ES-I3 (cell line): Measurements from ENCODE around the gene CLTCL1.
"Not testable (repeated sequence)": the region's sequence is repeated elsewhere in the genome, so short reads cannot be mapped to it uniquely, and the experiment has no call there.

Experiments
- H3K36me3 ChIP-seq: 2 replicates; pipeline ENCODE4 v1.6.1; 2013; ENCODE audit warnings: mild to moderate bottlenecking, low read length, control low read depth, moderate library complexity; ENCODE audit not compliant: insufficient read depth
- H3K4me1 ChIP-seq: 2 replicates; pipeline ENCODE4 v1.6.1; 2013; ENCODE audit warnings: mild to moderate bottlenecking, control low read depth, low read length; ENCODE audit not compliant: insufficient read depth
- H3K9ac ChIP-seq: 2 replicates; pipeline ENCODE4 v1.6.1; 2013; ENCODE audit warnings: low read depth, mild to moderate bottlenecking, low read length, moderate library complexity
- H3K9me3 ChIP-seq: 2 replicates; pipeline ENCODE4 v1.6.1; 2013; ENCODE audit warnings: mild to moderate bottlenecking, low read length, moderate library complexity; ENCODE audit not compliant: control insufficient read depth, insufficient read depth

CLTCL1 gene

DNA sequence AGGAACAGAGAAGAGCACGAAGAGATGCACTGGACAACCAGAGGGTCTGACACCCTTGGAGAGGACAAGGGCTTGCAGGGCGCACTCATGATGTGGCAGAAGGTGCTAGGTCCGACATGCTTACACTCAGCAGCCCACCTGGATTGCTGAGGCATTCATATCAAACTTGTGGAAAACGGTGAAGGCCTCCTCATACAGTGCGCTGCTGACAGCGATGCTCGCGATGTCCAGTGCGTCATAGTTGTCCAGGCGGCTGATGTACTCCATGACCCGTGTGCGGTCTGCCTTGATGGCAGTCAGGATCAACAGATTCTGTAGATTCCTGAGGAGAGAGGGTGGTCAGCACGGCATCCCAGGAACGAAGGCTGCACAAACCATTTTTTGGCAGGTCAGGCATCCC, 81.3 kb downstream of the CLTCL1 start:
- Histone ChIP-seq H3K9me3 (no peaks in the 10 kb centered on the region), H3K9ac (no peak overlapping the region), H3K4me1 (peaks cover 13% of the 10 kb centered on the region), H3K36me3 (no peaks in the 10 kb centered on the region)

DNA sequence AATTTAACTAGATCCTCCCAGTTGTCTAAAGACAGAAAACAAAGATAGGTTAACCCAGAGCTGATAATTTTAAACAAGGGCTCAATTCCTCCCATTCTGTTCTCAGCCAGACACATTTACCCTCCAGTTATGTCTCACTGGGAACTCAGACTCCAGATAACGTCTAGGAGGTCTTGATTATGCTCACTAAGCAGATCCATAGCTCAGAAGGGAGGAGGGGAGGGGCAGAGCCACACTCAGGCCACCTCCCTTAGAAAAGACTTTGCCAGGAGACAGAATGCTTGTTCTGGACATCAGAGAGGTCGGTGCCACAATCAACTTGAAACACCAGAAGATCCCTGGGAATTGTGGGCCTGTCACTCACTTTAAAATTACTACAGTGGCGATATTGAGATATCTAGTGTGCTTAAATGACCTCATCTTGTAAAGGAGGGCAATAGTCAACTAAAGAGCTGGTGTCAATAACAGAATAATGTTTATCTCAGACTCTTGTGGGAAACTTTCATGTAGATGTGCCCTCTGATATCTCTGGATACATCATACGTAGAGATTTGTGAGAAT, 83.2 kb downstream of the CLTCL1 start:
- Histone ChIP-seq H3K9me3 (no peaks in the 10 kb centered on the region), H3K4me1 (peaks cover 1% of the 10 kb centered on the region), H3K36me3 (no peaks in the 10 kb centered on the region), H3K9ac (no peak overlapping the region)

- Histone ChIP-seq H3K4me1 (no peaks in the 10 kb centered on the region), H3K9ac (no peak overlapping the region), H3K9me3 (no peaks in the 10 kb centered on the region), H3K36me3 (no peaks in the 10 kb centered on the region)
These were observed 83.6 kb downstream of the CLTCL1 start for GRCh38 chr22:19207884-19208283.

- Histone ChIP-seq H3K9ac (no peak overlapping the region), H3K4me1 (no peaks in the 10 kb centered on the region), H3K36me3 (no peaks in the 10 kb centered on the region)
These were observed 84.1 kb downstream of the CLTCL1 start for GRCh38 chr22:19207401-19207808.

GRCh38 chr22:19206287-19206686, 85.2 kb downstream of the CLTCL1 start:
- Histone ChIP-seq H3K9ac (no peak overlapping the region), H3K36me3 (no peaks in the 10 kb centered on the region), H3K4me1 (no peaks in the 10 kb centered on the region), H3K9me3 (no peaks in the 10 kb centered on the region)

More at GRCh38 chr22:19207401-19207808, 84.1 kb downstream of the CLTCL1 start:
- no peaks in the 10 kb centered on the region for H3K9me3 ChIP-seq

DNA sequence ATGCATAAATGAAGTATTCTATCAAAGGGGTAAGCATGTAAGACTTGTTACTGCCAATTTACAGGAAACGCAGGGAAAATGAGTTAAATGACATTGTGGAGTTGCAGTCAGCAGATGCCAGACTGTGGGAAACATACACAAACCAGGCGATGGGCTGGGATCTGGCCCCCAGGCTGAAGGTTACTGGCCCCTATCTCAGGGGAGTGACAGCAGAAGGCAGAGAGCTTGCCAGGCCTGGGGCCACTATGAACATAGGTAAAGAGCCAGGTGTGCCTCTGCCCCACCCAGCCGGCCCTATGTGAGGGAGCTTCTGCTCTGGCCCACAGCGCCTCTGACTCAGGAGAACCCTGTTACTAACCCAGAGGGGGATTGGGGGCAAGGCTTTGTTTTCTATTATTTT, 86.9 kb downstream of the CLTCL1 start:
- Histone ChIP-seq H3K9ac (no peak overlapping the region), H3K36me3 (no peaks in the 10 kb centered on the region), H3K9me3 (no peaks in the 10 kb centered on the region), H3K4me1 (no peaks in the 10 kb centered on the region)

DNA sequence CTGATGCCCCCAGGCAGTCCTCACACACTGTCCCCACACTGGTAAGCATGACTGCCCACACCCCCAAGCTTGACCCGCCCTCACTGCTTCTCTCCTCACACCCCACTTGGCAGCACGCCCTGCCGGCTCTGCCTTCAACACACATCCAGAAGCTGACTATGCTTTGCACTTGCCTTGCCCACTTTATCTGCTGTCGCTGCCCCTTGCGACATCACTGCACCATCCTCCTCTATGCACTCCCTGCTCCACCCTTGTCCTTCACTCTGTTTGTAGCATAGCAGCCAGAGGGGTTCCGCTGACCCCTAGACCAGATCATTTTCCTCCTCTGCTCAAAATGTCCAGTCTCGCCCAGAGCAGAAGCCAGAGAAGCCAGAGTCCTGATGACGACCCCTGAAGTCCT, 87.7 kb downstream of the CLTCL1 start:
- no peak overlapping the region for H3K9ac ChIP-seq
- no peaks in the 10 kb centered on the region for H3K4me1 ChIP-seq
- no peaks in the 10 kb centered on the region for H3K36me3 ChIP-seq
- H3K9me3 ChIP-seq: no peaks in the 10 kb centered on the region

DNA sequence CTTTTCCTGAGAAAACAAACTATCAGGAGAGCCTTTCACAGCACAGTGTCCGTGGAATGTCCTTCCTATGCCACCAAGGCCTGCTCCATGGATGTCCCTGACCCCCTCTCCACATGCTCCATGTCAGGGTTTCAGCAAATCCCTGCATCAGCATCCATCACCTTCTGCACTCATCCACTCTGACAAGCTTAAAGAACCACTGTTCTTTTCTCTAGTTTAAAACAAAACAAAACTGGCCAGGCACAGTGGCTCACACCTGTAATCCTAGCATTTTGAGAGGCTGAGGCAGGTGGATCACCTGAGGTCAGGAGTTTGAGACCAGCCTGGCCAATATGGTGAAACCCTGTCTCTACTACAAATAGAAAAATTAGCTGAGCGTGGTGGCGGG, 88.7 kb downstream of the CLTCL1 start:
- H3K4me1 ChIP-seq, H3K36me3 ChIP-seq, H3K9ac ChIP-seq, H3K9me3 ChIP-seq: not testable (repeated sequence)

DNA sequence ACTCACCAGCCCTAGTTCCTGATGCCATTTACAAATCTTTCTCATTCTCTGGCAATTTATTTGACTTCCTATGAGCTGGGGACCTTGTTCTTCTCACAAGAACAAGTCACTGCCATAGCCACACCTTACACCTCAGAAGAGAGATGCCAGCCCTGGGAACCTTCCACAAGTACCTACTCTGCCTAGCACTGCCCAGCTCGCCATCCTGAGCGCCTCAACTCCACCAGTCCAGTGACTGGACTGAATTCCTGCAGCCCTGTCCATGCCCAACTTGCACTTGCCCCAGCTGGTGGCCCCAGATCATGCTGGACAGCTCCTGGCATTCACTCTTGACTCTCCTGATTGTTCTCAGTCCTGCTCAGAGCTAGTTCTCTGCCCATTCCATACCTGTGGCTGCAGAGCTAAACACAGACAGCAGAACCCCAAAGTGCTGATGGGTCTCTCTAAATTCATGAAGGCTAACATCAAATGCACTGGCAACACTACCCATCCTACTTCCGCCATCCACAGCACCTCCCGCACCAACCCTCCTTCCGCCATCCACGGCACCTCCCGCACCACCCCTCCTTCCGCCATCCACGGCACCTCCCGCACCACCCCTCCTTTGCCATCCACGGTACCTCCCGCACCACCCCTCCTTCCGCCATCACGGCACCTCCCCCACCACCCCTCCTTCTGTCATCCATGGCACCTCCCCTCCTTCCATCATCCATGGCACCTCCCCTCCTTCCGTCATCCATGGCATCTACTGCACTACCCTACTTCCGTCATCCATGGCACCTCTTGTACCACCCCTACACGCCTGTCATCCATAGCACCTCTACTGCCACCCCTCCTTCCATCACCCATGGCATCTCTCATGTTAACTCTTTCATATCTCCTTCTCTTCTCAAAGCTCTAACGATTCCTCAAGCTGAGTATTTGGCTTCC, 89.4 kb downstream of the CLTCL1 start:
- Histone ChIP-seq H3K4me1 (no peaks in the 10 kb centered on the region), H3K36me3 (no peaks in the 10 kb centered on the region), H3K9me3 (no peaks in the 10 kb centered on the region), H3K9ac (no peak overlapping the region)

- H3K36me3 ChIP-seq: no peaks in the 10 kb centered on the region
- no peaks in the 10 kb centered on the region for H3K4me1 ChIP-seq
These were observed 90.2 kb downstream of the CLTCL1 start for GRCh38 chr22:19201130-19201868.

GRCh38 chr22:19199479-19199878, 92.0 kb downstream of the CLTCL1 start:
- no peaks in the 10 kb centered on the region for H3K4me1 ChIP-seq
- H3K9me3 ChIP-seq: no peaks in the 10 kb centered on the region
- no peak overlapping the region for H3K9ac ChIP-seq
- H3K36me3 ChIP-seq: no peaks in the 10 kb centered on the region; the same call in 1 of the 2 replicates

More at GRCh38 chr22:19201130-19201868, 90.2 kb downstream of the CLTCL1 start:
- Histone ChIP-seq H3K9ac (no peak overlapping the region), H3K9me3 (no peaks in the 10 kb centered on the region)

DNA sequence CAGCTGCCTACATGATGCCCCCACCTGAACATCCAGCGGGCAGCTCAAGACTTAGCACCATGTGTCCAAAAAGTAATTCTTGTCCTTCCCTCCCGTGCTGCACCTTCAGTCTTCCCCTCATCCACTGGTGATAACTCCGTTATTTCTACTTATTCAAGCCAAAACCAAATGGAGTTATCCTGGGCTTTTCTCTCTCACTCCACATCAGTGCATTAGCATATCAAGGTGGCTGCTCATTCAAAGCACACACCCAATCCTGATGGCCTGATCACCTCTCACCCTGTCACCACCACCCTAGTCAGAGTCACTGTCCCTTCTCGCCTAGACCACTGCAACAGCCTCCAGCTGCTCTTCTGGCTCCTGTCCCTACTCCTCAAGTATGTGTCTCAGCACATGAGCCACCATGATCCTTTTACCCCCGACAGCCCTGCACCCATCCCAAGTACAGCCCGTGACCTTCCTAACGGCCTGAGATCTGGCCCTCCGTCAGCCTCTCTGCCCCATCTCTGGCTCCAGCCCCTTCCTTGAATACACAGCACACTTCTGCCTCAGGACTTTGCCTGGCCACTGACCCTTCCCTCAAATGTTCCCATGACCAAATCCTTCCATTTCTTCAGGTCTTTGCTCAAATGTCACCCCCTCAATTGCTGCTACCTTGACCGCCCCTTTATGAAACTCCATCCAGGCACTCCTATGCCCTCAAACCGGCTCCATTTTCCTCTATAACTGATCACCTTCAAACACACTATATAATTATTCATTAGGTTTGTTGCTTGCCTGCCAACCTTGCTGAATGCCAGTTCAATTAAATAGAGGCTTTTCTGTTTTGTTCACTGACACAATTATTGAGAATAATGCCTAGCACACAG, 93.3 kb downstream of the CLTCL1 start:
- no peaks in the 10 kb centered on the region for H3K9me3 ChIP-seq
- H3K9ac ChIP-seq: no peak overlapping the region
- no peaks in the 10 kb centered on the region for H3K4me1 ChIP-seq
- H3K36me3 ChIP-seq: no peaks in the 10 kb centered on the region; the same call in 1 of the 2 replicates

DNA sequence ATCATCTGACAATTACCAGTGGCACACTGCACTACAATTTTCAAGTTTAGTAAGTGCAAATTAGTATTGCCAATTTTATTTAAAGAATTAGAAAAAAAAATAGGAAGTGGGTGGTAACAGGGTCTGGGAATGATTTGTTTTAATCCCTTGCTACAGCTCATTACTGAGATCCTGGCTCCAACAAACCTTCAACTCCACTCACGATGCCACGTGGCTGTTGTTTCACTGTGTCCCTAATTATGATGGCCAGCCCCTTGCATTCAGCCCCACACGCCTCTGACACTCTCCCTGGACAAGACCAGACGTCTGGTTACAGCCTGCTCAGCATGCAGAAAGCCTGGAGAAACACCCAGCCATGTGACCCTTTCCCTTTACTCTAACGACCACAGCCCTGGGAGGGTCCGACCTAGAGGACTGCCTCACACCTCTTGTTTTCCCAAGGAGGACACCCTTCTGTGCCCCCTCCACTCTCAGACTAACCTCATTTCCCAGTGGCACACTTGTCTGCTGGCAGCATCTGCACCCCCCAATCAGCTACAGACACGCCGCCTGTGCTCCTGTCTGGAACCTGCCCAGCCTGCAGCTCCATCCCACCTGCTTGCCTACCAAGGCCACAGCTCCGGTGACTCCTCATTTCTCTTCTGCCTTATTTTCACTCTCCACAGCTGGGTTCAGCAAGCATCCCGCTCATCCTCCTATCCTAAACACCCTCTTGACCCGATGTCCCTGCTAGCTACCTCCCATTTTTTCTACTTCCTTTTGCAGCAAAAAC, 94.5 kb downstream of the CLTCL1 start:
- no peaks in the 10 kb centered on the region; the same call in 1 of the 2 replicates for H3K36me3 ChIP-seq
- H3K9me3 ChIP-seq: no peaks in the 10 kb centered on the region
- no peak overlapping the region for H3K9ac ChIP-seq
- H3K4me1 ChIP-seq: no peaks in the 10 kb centered on the region
